22Rv1 (cell line): ENCODE data around the gene CTBP1.

Source experiments
- CTCF ChIP-seq: fragments of 450-650 bp; IDR thresholded peaks from 2 replicates; pipeline ENCODE4 v1.5.1; 2017; ENCODE audit warnings: mild to moderate bottlenecking
- ZFX ChIP-seq: fragments of 450-650 bp; IDR thresholded peaks from 2 replicates; pipeline ENCODE4 v1.6.1; 2017; ENCODE audit warnings: antibody characterized with exemption, borderline replicate concordance

GRCh38 chr4:1297023-1297395, 48.1 kb upstream of the CTBP1 start:
- TF ChIP-seq CTCF (no peak), ZFX (no peak)
